A549 (cell line): ENCODE results near the gene CLN5. TPM values are rescaled to one million over a fixed set of nuclear protein-coding genes. Genes with fewer than 3 reads are reported as not detected.
A peak's percentile ranks its signal among the peaks of the same experiment; 100 is the strongest.

Source experiments
- ATAC-seq, 2 experiments: fragments of 200-7000 bp in 1 of 2; fragments of >200 bp in 1 of 2; cut with Nextera tagmentation in 1 of 2; cut with Tn5 transposase in 1 of 2; 3 replicates each; pipeline versions ENCODE4 v1.8.0 to v1.9.1; 2018 to 2020; ENCODE audit warnings: mild to moderate bottlenecking in 1 of 2, moderate library complexity in 1 of 2
- CTCF ChIA-PET: fragments of 300-600 bp; sonication (Branson Sonifier 250); formaldehyde crosslinking; extraction: SDS; loops from one replicate; lab custom pipeline; 2021; ENCODE audit warnings: antibody characterized with exemption, inconsistent platforms; lab: Yijun Ruan, JAX
- POLR2A ChIA-PET: fragments of 350-600 bp; formaldehyde crosslinking; extraction: SDS; loops from one replicate; lab custom pipeline; 2021; ENCODE audit warnings: antibody characterized with exemption, inconsistent platforms; lab: Yijun Ruan, JAX
- DNase-seq, 2 experiments: peaks; one replicate each; pipeline versions ENCODE4 v3.0.0 to v3.0.0-alpha.2; 2011 to 2016; ENCODE audit warnings: low read depth in 1 of 2, low spot score in 1 of 2
- FAIRE-seq: peaks from 2 replicates; lab custom pipeline; 2011; peaks lifted over from hg19 to GRCh38; lab: Jason Lieb, UNC
- H3K27ac ChIP-seq, 2 experiments: fragments of >200 bp; sonication (Bioruptor Twin); formaldehyde crosslinking; 3 replicates each; pipeline ENCODE4 v1.5.1; 2016 to 2017
- H3K4me1 ChIP-seq: fragments of >200 bp; sonication (Bioruptor Twin); formaldehyde crosslinking; 3 replicates; pipeline ENCODE4 v1.6.1; 2016
- H3K4me2 ChIP-seq: fragments of >200 bp; sonication (Bioruptor Twin); formaldehyde crosslinking; 3 replicates; pipeline ENCODE4 v1.6.1; 2016
- H3K4me3 ChIP-seq: fragments of >200 bp; sonication (Bioruptor Twin); formaldehyde crosslinking; 3 replicates; pipeline ENCODE4 v1.5.1; 2016
- H3K9me3 ChIP-seq: fragments of >200 bp; sonication (Bioruptor Twin); formaldehyde crosslinking; 3 replicates; pipeline ENCODE4 v1.6.1; 2016
- EHMT2 ChIP-seq: fragments of 200-600 bp; sonication (generic); IDR thresholded peaks from 2 replicates; pipeline ENCODE4 v1.6.1; 2016; ENCODE audit warnings: antibody characterized with exemption, low read depth, mild to moderate bottlenecking, moderate library complexity
- ESRRA ChIP-seq: fragments of 150-350 bp; IDR thresholded peaks from 2 replicates; pipeline ENCODE4 v1.6.1; 2014; ENCODE audit warnings: mild to moderate bottlenecking, low read length, borderline replicate concordance
- FOXS1 ChIP-seq: fragments of 250-450 bp; sonication (Bioruptor Pico); IDR thresholded peaks from 2 replicates; pipeline ENCODE4 v1.5.0; 2020; ENCODE audit warnings: mild to moderate bottlenecking, moderate library complexity
- HOXA7 ChIP-seq: fragments of 250-450 bp; sonication (Bioruptor Pico); IDR thresholded peaks from 2 replicates; pipeline ENCODE4 v1.5.0; 2020; ENCODE audit warnings: mild to moderate bottlenecking, moderate library complexity
- HOXB13 ChIP-seq: fragments of 250-450 bp; sonication (Bioruptor Pico); IDR thresholded peaks from 2 replicates; pipeline ENCODE4 v1.5.0; 2020; ENCODE audit warnings: low read depth, mild to moderate bottlenecking, moderate library complexity
- MAZ ChIP-seq: fragments of 150-350 bp; IDR thresholded peaks from 2 replicates; pipeline ENCODE4 v1.6.1; 2014; ENCODE audit warnings: antibody characterized with exemption, low read depth, low read length, borderline replicate concordance
- NPAS2 ChIP-seq: fragments of 250-450 bp; sonication (Bioruptor Pico); IDR thresholded peaks from 2 replicates; pipeline ENCODE4 v1.8.0; 2022; ENCODE audit warnings: mild to moderate bottlenecking, moderate library complexity, borderline replicate concordance
- POLR2A ChIP-seq: IDR thresholded peaks from 2 replicates; pipeline ENCODE4 v1.6.1; 2012; ENCODE audit warnings: mild to moderate bottlenecking, low read length
- RAD21 ChIP-seq, 2 experiments: fragments of >200 bp in 1 of 2; sonication (Bioruptor Twin) in 1 of 2; formaldehyde crosslinking in 1 of 2; IDR thresholded peaks in 1 of 2; conservative IDR thresholded peaks in 1 of 2; 2 replicates in 1 of 2; 3 replicates in 1 of 2; pipeline ENCODE4 v1.6.1; 2012 to 2018; ENCODE audit warnings: inconsistent platforms in 1 of 2
- RFX5 ChIP-seq: fragments of 450-650 bp; IDR thresholded peaks from 2 replicates; pipeline ENCODE4 v1.7.1; 2014; ENCODE audit warnings: antibody characterized with exemption, mild to moderate bottlenecking, moderate library complexity
- RNF2 ChIP-seq: fragments of 200-600 bp; sonication (generic); IDR thresholded peaks from 2 replicates; pipeline ENCODE4 v1.6.1; 2016; ENCODE audit warnings: low read depth, mild to moderate bottlenecking, antibody characterized with exemption, moderate library complexity, borderline replicate concordance
- SMC3 ChIP-seq: fragments of >200 bp; sonication (Bioruptor Twin); formaldehyde crosslinking; IDR thresholded peaks from 3 replicates; pipeline ENCODE4 v1.6.1; 2018; ENCODE audit warnings: inconsistent platforms
- ZSCAN20 ChIP-seq: fragments of 250-450 bp; sonication (Bioruptor Pico); IDR thresholded peaks from 2 replicates; pipeline ENCODE4 v1.8.0; 2022; ENCODE audit warnings: mild to moderate bottlenecking, moderate library complexity
- WGBS: methylation state at CpG from one replicate; pipeline ENCODE4 v1.1.6; 2017; ENCODE audit errors: missing lambda C conversion rate; 5-methylcytosine and 5-hydroxymethylcytosine counted together
- polyA plus RNA-seq, 4 experiments: library from polyadenylated mRNA; depleted of rRNA in 3 of 4; stranded (reverse); fragments of >200 nt; fragmentation: RNase III in 1 of 4; extraction: RNeasy Plus Mini Kit Qiagen cat#74134 plus additional on column Dnase treatment in 1 of 4; gene quantifications; 2 replicates in 3 of 4; 3 replicates in 1 of 4; pipeline ENCODE4 v1.2.3, GENCODE V29; 2011 to 2017
- TF ChIP-seq, protein P1 (sequence below): fragments of >200 bp; sonication (Bioruptor Twin); formaldehyde crosslinking; IDR thresholded peaks from 3 replicates; pipeline ENCODE4 v1.5.1; 2016
- TF ChIP-seq, protein P2 (sequence below): IDR thresholded peaks from 2 replicates; pipeline ENCODE4 v1.6.1; 2012
- TF ChIP-seq, protein P3 (sequence below): fragments of 250-450 bp; sonication (Bioruptor Pico); IDR thresholded peaks from 2 replicates; pipeline ENCODE4 v1.5.0; 2020; ENCODE audit warnings: low read depth, mild to moderate bottlenecking, moderate library complexity
- TF ChIP-seq, protein P4 (sequence below): fragments of 200-600 bp; sonication (generic); IDR thresholded peaks from 2 replicates; pipeline ENCODE4 v1.6.1; 2016; ENCODE audit warnings: antibody characterized with exemption, mild to moderate bottlenecking, moderate library complexity
- TF ChIP-seq, protein P5 (sequence below): IDR thresholded peaks from 2 replicates; pipeline ENCODE4 v1.6.1; 2012; ENCODE audit warnings: low read depth, borderline replicate concordance

The CLN5 gene
- polyA plus RNA-seq, 2 of the 4 experiments (the other 2 are of a cell fraction) = 11.7 to 21.1 TPM

DNA sequence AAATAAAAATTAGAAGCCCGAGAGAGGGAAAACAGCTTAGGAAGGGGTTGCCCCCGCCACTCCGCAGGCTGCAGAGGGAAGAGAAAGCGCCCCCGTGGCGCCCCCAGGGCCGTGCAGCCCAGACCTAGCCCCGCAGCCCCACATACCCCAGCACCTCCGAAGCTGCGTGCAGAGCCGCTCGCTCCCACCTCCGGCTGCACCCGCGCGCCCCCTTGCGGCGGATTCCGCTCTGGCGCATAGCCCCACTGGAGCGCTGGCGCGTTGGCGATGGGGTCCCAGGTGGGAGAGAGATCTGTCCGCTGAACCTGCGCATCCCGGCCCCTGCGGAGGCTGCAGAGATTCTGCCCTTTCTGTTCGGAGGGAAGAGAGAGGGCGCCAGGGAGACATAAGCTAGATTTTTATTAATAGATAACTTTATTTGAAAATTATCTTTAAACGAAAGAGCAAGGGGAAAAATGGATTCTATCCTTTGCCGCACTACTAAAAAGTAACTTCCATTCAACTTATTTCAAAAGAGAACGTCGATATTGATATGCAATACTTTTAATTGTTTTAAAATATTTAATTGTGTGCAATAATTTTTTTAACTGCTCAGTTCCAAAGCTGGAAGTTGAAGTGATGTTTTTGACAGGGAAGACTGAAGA lies 11.7 kb upstream of the CLN5 start:
- peak overlapping the region; percentile 97 for H3K4me2 ChIP-seq
- ChIA-PET CTCF (interaction anchor here (0.6 to 2.1 kb wide), 13 partner anchors 10 to 1220 kb away, joined by 3 to 26 read pairs (median 4); no protein-coding TSS in a partner anchor), POLR2A (no interaction called here)
- H3K4me1 ChIP-seq = no peaks in the 10 kb centered on the region
- no peaks in the 10 kb centered on the region for H3K9me3 ChIP-seq
- TF ChIP-seq RNF2 = no peak
- TF ChIP-seq, protein P1, sequence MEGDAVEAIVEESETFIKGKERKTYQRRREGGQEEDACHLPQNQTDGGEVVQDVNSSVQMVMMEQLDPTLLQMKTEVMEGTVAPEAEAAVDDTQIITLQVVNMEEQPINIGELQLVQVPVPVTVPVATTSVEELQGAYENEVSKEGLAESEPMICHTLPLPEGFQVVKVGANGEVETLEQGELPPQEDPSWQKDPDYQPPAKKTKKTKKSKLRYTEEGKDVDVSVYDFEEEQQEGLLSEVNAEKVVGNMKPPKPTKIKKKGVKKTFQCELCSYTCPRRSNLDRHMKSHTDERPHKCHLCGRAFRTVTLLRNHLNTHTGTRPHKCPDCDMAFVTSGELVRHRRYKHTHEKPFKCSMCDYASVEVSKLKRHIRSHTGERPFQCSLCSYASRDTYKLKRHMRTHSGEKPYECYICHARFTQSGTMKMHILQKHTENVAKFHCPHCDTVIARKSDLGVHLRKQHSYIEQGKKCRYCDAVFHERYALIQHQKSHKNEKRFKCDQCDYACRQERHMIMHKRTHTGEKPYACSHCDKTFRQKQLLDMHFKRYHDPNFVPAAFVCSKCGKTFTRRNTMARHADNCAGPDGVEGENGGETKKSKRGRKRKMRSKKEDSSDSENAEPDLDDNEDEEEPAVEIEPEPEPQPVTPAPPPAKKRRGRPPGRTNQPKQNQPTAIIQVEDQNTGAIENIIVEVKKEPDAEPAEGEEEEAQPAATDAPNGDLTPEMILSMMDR = peak; percentile 73
- TF ChIP-seq, protein P2, sequence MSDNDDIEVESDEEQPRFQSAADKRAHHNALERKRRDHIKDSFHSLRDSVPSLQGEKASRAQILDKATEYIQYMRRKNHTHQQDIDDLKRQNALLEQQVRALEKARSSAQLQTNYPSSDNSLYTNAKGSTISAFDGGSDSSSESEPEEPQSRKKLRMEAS = 0 out of 2 replicates have a peak, but pooled peaks have one; percentile 18
- TF ChIP-seq HOXB13 (CRISPR knock-in tag) = no peak
- peak; percentile 55 to 65 for TF ChIP-seq RAD21 (conservative IDR thresholded peaks at IDR 0.05 in 1 of 2, IDR thresholded peaks at IDR 0.05 in 1 of 2)
- TF ChIP-seq, protein P3, sequence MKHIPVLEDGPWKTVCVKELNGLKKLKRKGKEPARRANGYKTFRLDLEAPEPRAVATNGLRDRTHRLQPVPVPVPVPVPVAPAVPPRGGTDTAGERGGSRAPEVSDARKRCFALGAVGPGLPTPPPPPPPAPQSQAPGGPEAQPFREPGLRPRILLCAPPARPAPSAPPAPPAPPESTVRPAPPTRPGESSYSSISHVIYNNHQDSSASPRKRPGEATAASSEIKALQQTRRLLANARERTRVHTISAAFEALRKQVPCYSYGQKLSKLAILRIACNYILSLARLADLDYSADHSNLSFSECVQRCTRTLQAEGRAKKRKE (CRISPR knock-in tag) = no peak
- peak; percentile 72 for TF ChIP-seq SMC3
- FAIRE-seq (no peak), ATAC-seq (peak; percentile 99 to 100), DNase-seq (peak; percentile 59 to 85)
- under 1% methylated on average over 30 of the region's 34 CpGs for WGBS
- peak overlapping the region; percentile 47 for H3K4me3 ChIP-seq
- peak overlapping the region in 1 of 2 experiments; percentile 62; a peak in 3 of 6 replicates for H3K27ac ChIP-seq

DNA sequence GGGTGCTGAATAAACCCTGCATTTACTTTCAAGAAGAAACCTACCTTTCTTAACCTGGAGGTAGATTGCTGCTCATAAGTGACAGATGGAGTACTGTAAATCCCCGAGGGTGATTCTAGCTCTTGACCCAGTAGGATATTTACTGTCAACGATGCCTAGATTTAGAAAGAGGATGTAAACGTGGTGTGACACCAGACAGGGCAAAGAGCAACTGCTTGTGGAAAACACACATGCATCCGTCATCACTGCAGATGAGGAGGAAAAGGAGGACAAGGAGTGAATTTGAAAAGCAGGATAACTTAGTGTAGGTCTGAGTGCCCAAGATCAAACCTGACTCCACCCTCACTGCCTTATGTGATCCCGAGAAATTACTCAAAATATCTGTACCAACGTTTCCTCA lies 9.8 kb upstream of the CLN5 start:
- 31% methylated on average over 6 of the region's 6 CpGs for WGBS
- ChIA-PET CTCF (no interaction called here), POLR2A (no interaction called here)
- FAIRE-seq (no peak), ATAC-seq (no peak), DNase-seq (no peak)
- no peaks in the 10 kb centered on the region for H3K9me3 ChIP-seq
- H3K4me1 ChIP-seq = no peaks in the 10 kb centered on the region
- TF ChIP-seq ZSCAN20 (CRISPR knock-in tag) (no peak), HOXA7 (no peak), FOXS1 (CRISPR knock-in tag) (no peak), RFX5 (no peak), MAZ (no peak), ESRRA (no peak), NPAS2 (CRISPR knock-in tag) (no peak), EHMT2 (no peak), SMC3 (no peak), POLR2A (no peak)
- TF ChIP-seq, protein P4, sequence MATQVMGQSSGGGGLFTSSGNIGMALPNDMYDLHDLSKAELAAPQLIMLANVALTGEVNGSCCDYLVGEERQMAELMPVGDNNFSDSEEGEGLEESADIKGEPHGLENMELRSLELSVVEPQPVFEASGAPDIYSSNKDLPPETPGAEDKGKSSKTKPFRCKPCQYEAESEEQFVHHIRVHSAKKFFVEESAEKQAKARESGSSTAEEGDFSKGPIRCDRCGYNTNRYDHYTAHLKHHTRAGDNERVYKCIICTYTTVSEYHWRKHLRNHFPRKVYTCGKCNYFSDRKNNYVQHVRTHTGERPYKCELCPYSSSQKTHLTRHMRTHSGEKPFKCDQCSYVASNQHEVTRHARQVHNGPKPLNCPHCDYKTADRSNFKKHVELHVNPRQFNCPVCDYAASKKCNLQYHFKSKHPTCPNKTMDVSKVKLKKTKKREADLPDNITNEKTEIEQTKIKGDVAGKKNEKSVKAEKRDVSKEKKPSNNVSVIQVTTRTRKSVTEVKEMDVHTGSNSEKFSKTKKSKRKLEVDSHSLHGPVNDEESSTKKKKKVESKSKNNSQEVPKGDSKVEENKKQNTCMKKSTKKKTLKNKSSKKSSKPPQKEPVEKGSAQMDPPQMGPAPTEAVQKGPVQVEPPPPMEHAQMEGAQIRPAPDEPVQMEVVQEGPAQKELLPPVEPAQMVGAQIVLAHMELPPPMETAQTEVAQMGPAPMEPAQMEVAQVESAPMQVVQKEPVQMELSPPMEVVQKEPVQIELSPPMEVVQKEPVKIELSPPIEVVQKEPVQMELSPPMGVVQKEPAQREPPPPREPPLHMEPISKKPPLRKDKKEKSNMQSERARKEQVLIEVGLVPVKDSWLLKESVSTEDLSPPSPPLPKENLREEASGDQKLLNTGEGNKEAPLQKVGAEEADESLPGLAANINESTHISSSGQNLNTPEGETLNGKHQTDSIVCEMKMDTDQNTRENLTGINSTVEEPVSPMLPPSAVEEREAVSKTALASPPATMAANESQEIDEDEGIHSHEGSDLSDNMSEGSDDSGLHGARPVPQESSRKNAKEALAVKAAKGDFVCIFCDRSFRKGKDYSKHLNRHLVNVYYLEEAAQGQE = no peak
- TF ChIP-seq, protein P5, sequence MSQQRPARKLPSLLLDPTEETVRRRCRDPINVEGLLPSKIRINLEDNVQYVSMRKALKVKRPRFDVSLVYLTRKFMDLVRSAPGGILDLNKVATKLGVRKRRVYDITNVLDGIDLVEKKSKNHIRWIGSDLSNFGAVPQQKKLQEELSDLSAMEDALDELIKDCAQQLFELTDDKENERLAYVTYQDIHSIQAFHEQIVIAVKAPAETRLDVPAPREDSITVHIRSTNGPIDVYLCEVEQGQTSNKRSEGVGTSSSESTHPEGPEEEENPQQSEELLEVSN = no peak
- H3K4me2 ChIP-seq = no peak overlapping the region
- no peak overlapping the region for H3K4me3 ChIP-seq
- no peak overlapping the region for H3K27ac ChIP-seq
